Esophagus squamous epithelium (tissue), 5 donors: ENCODE data around the gene CLCNKB. TPM values are rescaled to one million over a fixed set of nuclear protein-coding genes. Genes with fewer than 3 reads are reported as not detected.

Source experiments
- DNase-seq: peaks from one replicate; lab custom pipeline; 2025; lab: John Stamatoyannopoulos, UW
- H3K27ac ChIP-seq, 4 donors: fragments of 200-600 bp; sonication (generic); one replicate each; pipeline ENCODE4 v1.5.1; 2016 to 2019; ENCODE audit warnings: mild to moderate bottlenecking in 1 of 4
- H3K27me3 ChIP-seq, 4 donors: fragments of 200-600 bp; sonication (generic); 1 replicate in 3 of 4; 2 replicates in 1 of 4; pipeline versions ENCODE4 v1.5.1 to v1.6.0; 2017 to 2021; ENCODE audit warnings: antibody characterized with exemption in 1 of 4
- H3K36me3 ChIP-seq, 3 donors: fragments of 200-600 bp; sonication (generic); one replicate each; pipeline ENCODE4 v1.5.1; 2016 to 2019
- H3K4me1 ChIP-seq, 3 donors: fragments of 200-600 bp; sonication (generic); one replicate each; pipeline ENCODE4 v1.5.1; 2017 to 2019
- H3K4me3 ChIP-seq, 4 donors: fragments of 200-600 bp; sonication (generic); 1 replicate in 3 of 4; 2 replicates in 1 of 4; pipeline ENCODE4 v1.5.1; 2016 to 2019; ENCODE audit warnings: mild to moderate bottlenecking in 2 of 4, moderate library complexity in 1 of 4
- H3K9me3 ChIP-seq, 3 donors: fragments of 200-600 bp; sonication (generic); one replicate each; pipeline ENCODE4 v1.5.1; 2016 to 2019
- POLR2A ChIP-seq, 4 donors: fragments of 450-650 bp; IDR thresholded peaks; one replicate each; pipeline ENCODE4 v1.6.1; 2017; ENCODE audit warnings: antibody characterized with exemption in 4 of 4, mild to moderate bottlenecking in 4 of 4, moderate library complexity in 3 of 4
- WGBS, 2 donors: methylation state at CpG; one replicate each; pipeline ENCODE4 v1.1.5; 2018; 5-methylcytosine and 5-hydroxymethylcytosine counted together
- intact Hi-C: fragments of 100-400 bp; cut with DNase I; formaldehyde crosslinking; loops from one replicate; pipeline ENCODE4 v1.15.0; 2022
- total RNA-seq, 4 donors: library from RNA; depleted of rRNA; stranded (reverse); fragments of >200 nt; gene quantifications; one replicate each; pipeline ENCODE4 v1.1.0, GENCODE V29; 2016
- TF ChIP-seq, protein P1 (sequence below), 6 experiments: fragments of 450-650 bp in 4 of 6; fragments of 200-600 bp in 2 of 6; sonication (generic) in 2 of 6; IDR thresholded peaks; one replicate each; pipeline ENCODE4 v1.5.1; 2016 to 2019; ENCODE audit warnings: antibody characterized with exemption in 6 of 6, mild to moderate bottlenecking in 4 of 6, moderate library complexity in 4 of 6
- donor health status: DM: yes; HTN: yes; CAD: no.

Gene CLCNKB
- total RNA-seq, 4 donors from 2014 or later: not detected

- Histone ChIP-seq H3K36me3 (no peaks in the 10 kb centered on the region), H3K4me3 (no peak overlapping the region), H3K4me1 (peaks cover 33 to 57% (median 36%) of the 10 kb centered on the region in 3 donors), H3K27ac (peak overlapping the region; percentile 22 to 76 (median 50)), H3K27me3 (peaks cover 0 to 8% (median 0%) of the 10 kb centered on the region in 4 donors), H3K9me3 (no peaks in the 10 kb centered on the region)
- 61 to 73% methylated on average over 7 to 17 of the region's 18 CpGs for WGBS, 2 donors
- no peak for DNase-seq
- no peak for TF ChIP-seq POLR2A (IDR thresholded peaks at IDR 0.05)
- TF ChIP-seq, protein P1, sequence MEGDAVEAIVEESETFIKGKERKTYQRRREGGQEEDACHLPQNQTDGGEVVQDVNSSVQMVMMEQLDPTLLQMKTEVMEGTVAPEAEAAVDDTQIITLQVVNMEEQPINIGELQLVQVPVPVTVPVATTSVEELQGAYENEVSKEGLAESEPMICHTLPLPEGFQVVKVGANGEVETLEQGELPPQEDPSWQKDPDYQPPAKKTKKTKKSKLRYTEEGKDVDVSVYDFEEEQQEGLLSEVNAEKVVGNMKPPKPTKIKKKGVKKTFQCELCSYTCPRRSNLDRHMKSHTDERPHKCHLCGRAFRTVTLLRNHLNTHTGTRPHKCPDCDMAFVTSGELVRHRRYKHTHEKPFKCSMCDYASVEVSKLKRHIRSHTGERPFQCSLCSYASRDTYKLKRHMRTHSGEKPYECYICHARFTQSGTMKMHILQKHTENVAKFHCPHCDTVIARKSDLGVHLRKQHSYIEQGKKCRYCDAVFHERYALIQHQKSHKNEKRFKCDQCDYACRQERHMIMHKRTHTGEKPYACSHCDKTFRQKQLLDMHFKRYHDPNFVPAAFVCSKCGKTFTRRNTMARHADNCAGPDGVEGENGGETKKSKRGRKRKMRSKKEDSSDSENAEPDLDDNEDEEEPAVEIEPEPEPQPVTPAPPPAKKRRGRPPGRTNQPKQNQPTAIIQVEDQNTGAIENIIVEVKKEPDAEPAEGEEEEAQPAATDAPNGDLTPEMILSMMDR (IDR thresholded peaks at IDR 0.05): no peak
- intact Hi-C loops: no loop called here
Measured at GRCh38 chr1:16092097-16092922, 48.7 kb downstream of the CLCNKB start.

GRCh38 chr1:16092923-16093511 lies 49.4 kb downstream of the CLCNKB start:
- TF ChIP-seq, protein P1 (IDR thresholded peaks at IDR 0.05): no peak
- no peak for TF ChIP-seq POLR2A (IDR thresholded peaks at IDR 0.05)
- Histone ChIP-seq H3K9me3 (no peaks in the 10 kb centered on the region), H3K4me1 (peaks cover 28 to 50% (median 33%) of the 10 kb centered on the region in 3 donors), H3K36me3 (no peaks in the 10 kb centered on the region), H3K27me3 (peaks cover 0 to 8% (median 0%) of the 10 kb centered on the region in 4 donors), H3K27ac (no peak overlapping the region), H3K4me3 (no peak overlapping the region)
- 87 to 89% methylated on average over 6 to 8 of the region's 9 CpGs for WGBS, 2 donors
- intact Hi-C loops: no loop called here
- no peak for DNase-seq

DNA sequence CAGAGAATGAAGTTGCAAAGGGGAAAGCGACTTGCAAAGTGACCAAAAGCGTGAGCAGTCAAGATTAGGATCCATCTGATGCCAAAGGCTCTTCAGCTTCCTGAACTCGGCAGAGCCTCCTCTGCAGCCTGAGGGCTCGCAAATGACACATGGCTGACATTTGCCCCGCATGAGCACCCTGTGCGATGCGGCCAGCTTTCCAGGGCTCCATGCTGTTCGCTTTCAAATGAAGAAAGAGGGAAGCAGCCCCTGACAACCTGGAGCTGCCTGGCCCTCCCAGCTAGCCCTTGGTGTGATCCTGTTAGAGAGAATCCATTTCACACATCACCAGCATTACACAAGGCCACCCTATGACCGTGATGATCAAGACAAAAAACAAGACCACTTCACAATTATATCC lies 50.0 kb downstream of the CLCNKB start:
- 80% methylated on average over 9 of the region's 9 CpGs for WGBS, 2 donors
- no peak for TF ChIP-seq POLR2A (IDR thresholded peaks at IDR 0.05)
- TF ChIP-seq, protein P1 (IDR thresholded peaks at IDR 0.05): no peak
- H3K27ac ChIP-seq: no peak overlapping the region
- no peaks in the 10 kb centered on the region for H3K36me3 ChIP-seq
- intact Hi-C loops: no loop called here
- peaks cover 0 to 8% (median 0%) of the 10 kb centered on the region in 4 donors for H3K27me3 ChIP-seq
- DNase-seq: no peak
- peaks cover 22 to 44% (median 27%) of the 10 kb centered on the region in 3 donors for H3K4me1 ChIP-seq
- H3K9me3 ChIP-seq: no peaks in the 10 kb centered on the region
- H3K4me3 ChIP-seq: no peak overlapping the region

DNA sequence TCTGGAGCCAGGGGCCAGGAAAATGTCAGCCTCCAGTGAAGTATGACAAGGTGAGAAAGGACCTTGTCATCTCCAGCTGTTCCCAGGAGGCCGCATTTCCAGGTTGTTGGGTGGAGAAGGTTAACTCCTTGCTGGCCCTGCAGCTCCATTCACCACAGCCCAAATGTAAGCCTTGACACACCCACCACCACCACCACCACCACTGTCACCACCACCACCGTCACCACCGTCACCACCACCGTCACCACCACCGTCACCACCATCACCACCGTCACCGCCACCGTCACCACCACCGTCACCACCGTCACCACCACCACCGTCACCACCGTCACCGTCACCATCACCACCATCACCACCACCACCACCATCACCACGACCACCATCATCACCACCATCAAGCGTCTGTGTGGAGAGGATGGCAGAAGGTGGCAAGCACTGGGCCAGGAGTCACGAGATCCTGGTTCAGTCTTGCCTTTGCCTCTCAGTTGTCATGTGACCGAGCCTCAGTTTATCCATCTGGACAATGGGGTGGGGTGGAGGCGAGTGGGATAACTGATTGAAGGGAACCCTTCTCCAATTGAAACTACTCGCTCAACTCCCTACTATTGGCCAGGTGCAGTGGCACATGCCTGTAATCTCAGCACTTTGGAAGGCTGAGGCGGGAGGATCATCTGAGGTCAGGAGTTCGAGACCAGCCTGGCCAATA lies 51.0 kb downstream of the CLCNKB start:
- Histone ChIP-seq H3K4me1 (peaks cover 18 to 35% (median 22%) of the 10 kb centered on the region in 3 donors), H3K4me3 (no peak overlapping the region), H3K36me3 (no peaks in the 10 kb centered on the region), H3K27me3 (peaks cover 0 to 8% (median 0%) of the 10 kb centered on the region in 4 donors), H3K9me3 (peaks cover 0 to 2% (median 0%) of the 10 kb centered on the region in 3 donors), H3K27ac (no peak overlapping the region)
- TF ChIP-seq, protein P1 (IDR thresholded peaks at IDR 0.05): no peak
- no peak for TF ChIP-seq POLR2A (IDR thresholded peaks at IDR 0.05)
- DNase-seq: no peak
- 79 to 86% methylated on average over 20 of the region's 21 CpGs for WGBS, 2 donors
- intact Hi-C loops: no loop called here
